OCI-LY7 (cell line): ENCODE results near the gene SLC25A42. TPM values are rescaled to one million over a fixed set of nuclear protein-coding genes. Genes with fewer than 3 reads are reported as not detected.

Source experiments
- BruUV-seq: library from RNA; stranded (reverse); fragments of 400-500 nt; replicated peaks from 2 replicates; lab custom pipeline; 2021; lab: Mats Ljungman, UMichigan
- CTCF ChIA-PET: fragments of 300-600 bp; sonication (Branson Sonifier 250); formaldehyde crosslinking; loops from one replicate; lab custom pipeline; 2022; ENCODE audit warnings: antibody characterized with exemption; ENCODE audit not compliant: unreplicated experiment; lab: Charles Lee
- POLR2A ChIA-PET: fragments of 300-600 bp; sonication (Branson Sonifier 250); formaldehyde crosslinking; loops from one replicate; lab custom pipeline; 2022; ENCODE audit warnings: antibody characterized with exemption; lab: Charles Lee
- DNase-seq: peaks from one replicate; pipeline ENCODE4 v3.0.0-alpha.2; 2015; ENCODE audit warnings: low spot score
- H2AFZ ChIP-seq: fragments of 200-600 bp; sonication (generic), shearing (Covaris generic); 2 replicates; pipeline ENCODE4 v1.6.1; 2014; ENCODE audit warnings: mild to moderate bottlenecking, antibody characterized with exemption, low read length, moderate library complexity
- H3K27ac ChIP-seq: fragments of 200-600 bp; sonication (generic); 2 replicates; pipeline ENCODE4 v1.5.1; 2014; ENCODE audit warnings: mixed run types, low read depth, mild to moderate bottlenecking, moderate library complexity, low read length, inconsistent platforms; ENCODE audit not compliant: poor library complexity, severe bottlenecking
- H3K36me3 ChIP-seq: fragments of 200-600 bp; sonication (generic); 2 replicates; pipeline ENCODE4 v1.6.1; 2014; ENCODE audit warnings: mild to moderate bottlenecking, antibody characterized with exemption, low read length, moderate library complexity, mixed read lengths; ENCODE audit not compliant: insufficient read depth
- H3K4me1 ChIP-seq: fragments of 200-600 bp; sonication (generic); 2 replicates; pipeline ENCODE4 v1.5.1; 2014; ENCODE audit warnings: mild to moderate bottlenecking, low read length; ENCODE audit not compliant: insufficient read depth, poor library complexity, severe bottlenecking
- H3K4me2 ChIP-seq: fragments of 200-600 bp; sonication (generic); 2 replicates; pipeline ENCODE4 v1.6.1; 2014; ENCODE audit warnings: mild to moderate bottlenecking, low read length
- H3K4me3 ChIP-seq: fragments of 200-600 bp; sonication (generic); 2 replicates; pipeline ENCODE4 v1.5.1; 2014; ENCODE audit warnings: mild to moderate bottlenecking, low read depth, low read length; ENCODE audit not compliant: poor library complexity, severe bottlenecking
- H3K79me2 ChIP-seq: fragments of 200-600 bp; sonication (generic); 2 replicates; pipeline ENCODE4 v1.6.1; 2016; ENCODE audit warnings: low read depth, mild to moderate bottlenecking, low read length, moderate library complexity, mixed read lengths; ENCODE audit not compliant: insufficient read depth
- H3K9me2 ChIP-seq: fragments of 200-600 bp; sonication (generic); 2 replicates; pipeline ENCODE4 v1.6.1; 2016; ENCODE audit warnings: mild to moderate bottlenecking, low read length, mixed read lengths; ENCODE audit not compliant: insufficient read depth
- H3K9me3 ChIP-seq: fragments of 200-600 bp; sonication (generic); 2 replicates; pipeline ENCODE4 v1.6.1; 2014; ENCODE audit warnings: mild to moderate bottlenecking, mixed run types, low read length, mixed read lengths
- H4K20me1 ChIP-seq: fragments of 200-600 bp; sonication (generic); 2 replicates; pipeline ENCODE4 v1.6.1; 2014; ENCODE audit warnings: mild to moderate bottlenecking, antibody characterized with exemption, low read length, moderate library complexity, mixed read lengths; ENCODE audit not compliant: insufficient read depth
- EZH2phosphoT487 ChIP-seq: fragments of 200-600 bp; sonication (generic); IDR thresholded peaks from 2 replicates; pipeline ENCODE4 v1.6.1; 2018; ENCODE audit warnings: low read depth, borderline replicate concordance, mild to moderate bottlenecking, mixed run types, antibody characterized with exemption, low read length, moderate library complexity, mixed read lengths
- intact Hi-C: fragments of 100-400 bp; cut with micrococcal nuclease; formaldehyde crosslinking; loops from one replicate; pipeline ENCODE4 v1.10.0; 2022; ENCODE audit not compliant: unreplicated experiment
- total RNA-seq, 2 experiments: library from RNA; depleted of rRNA in 1 of 2; stranded (reverse); fragments of >200 nt in 1 of 2; shearing (Covaris generic) in 1 of 2; gene quantifications; 2 replicates each; pipeline ENCODE4 v1.2.3, GENCODE V29; 2014 to 2022
- TF ChIP-seq, protein P1 (sequence below): fragments of 200-600 bp; sonication (generic); conservative IDR thresholded peaks from 2 replicates; pipeline ENCODE4 v1.5.1; 2014; ENCODE audit warnings: mild to moderate bottlenecking, antibody characterized with exemption, low read length, moderate library complexity, mixed read lengths

SLC25A42 gene
- total RNA-seq, 2 experiments from 2014 or later, result 13.8 to 23.4 TPM

DNA sequence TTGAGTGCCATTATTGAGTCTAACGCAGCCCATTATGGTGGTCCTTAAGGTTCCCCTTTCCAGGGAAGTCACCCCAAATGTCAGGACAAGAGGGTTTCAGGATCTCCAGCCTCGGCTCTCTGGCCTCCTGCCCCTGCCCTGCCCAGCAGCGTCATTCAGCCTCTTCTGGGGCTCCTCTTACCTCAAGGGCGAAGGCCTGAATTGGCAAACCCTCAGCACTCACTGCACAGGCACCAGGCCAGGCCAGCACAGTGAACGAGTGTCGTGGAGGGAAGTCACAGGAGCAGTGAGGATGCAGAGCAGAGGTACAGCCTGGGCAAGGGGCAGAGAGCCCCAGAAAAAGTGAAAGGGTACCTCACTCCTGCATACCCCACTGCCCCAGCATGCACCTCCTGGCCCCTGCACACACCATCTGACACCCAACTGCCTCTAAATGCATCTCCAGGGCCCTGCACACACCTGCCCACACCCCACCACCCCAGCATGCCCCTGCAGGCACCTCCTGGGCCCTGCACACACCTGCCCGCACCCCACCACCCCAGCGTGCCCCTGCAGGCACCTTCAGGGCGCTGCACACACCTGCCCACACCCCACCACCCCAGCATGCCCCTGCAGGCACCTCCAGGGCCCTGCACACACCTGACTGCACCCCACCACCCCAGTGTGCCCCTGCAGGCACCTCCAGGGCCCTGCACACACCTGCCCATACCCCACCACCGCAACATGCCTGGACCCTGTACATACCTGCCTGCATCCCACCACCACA, 19.8 kb downstream of the SLC25A42 start:
- no peaks in the 10 kb centered on the region for H4K20me1 ChIP-seq
- no peak overlapping the region for H3K27ac ChIP-seq
- H3K36me3 ChIP-seq, result no peaks in the 10 kb centered on the region
- no peak overlapping the region for H3K4me2 ChIP-seq
- BruUV-seq, result no TSS peak
- intact Hi-C loops, result no loop called here
- DNase-seq, result no peak
- no peaks in the 10 kb centered on the region for H3K9me2 ChIP-seq
- POLR2A ChIA-PET, result no interaction called here
- H3K4me1 ChIP-seq, result no peaks in the 10 kb centered on the region
- H3K4me3 ChIP-seq, result no peak overlapping the region
- H3K79me2 ChIP-seq, result no peaks in the 10 kb centered on the region
- TF ChIP-seq, protein P1, sequence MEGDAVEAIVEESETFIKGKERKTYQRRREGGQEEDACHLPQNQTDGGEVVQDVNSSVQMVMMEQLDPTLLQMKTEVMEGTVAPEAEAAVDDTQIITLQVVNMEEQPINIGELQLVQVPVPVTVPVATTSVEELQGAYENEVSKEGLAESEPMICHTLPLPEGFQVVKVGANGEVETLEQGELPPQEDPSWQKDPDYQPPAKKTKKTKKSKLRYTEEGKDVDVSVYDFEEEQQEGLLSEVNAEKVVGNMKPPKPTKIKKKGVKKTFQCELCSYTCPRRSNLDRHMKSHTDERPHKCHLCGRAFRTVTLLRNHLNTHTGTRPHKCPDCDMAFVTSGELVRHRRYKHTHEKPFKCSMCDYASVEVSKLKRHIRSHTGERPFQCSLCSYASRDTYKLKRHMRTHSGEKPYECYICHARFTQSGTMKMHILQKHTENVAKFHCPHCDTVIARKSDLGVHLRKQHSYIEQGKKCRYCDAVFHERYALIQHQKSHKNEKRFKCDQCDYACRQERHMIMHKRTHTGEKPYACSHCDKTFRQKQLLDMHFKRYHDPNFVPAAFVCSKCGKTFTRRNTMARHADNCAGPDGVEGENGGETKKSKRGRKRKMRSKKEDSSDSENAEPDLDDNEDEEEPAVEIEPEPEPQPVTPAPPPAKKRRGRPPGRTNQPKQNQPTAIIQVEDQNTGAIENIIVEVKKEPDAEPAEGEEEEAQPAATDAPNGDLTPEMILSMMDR, result no peak
- no peak for TF ChIP-seq EZH2phosphoT487
- CTCF ChIA-PET, result no interaction called here
- no peak overlapping the region for H2AFZ ChIP-seq
- H3K9me3 ChIP-seq, result no peaks in the 10 kb centered on the region

DNA sequence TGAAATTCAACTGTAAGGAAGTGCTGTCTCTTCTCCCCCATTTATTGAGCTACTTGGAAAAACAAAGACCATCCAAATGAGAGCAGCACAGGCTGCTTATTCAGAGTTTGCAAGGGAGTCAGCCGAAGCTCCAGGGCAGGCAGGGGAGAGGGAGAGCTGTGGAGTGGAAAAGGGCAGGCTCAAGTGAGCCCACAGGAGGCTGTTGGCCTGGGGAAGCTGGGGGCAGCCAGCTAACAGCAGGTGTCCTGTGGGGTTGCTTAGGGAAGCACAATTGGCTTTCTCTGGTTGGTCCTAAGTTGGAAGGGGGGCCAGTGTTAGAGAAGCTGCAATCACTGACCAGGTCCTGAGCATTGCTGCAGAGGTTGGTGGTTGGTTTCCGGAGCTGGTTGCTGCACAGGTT, 23.9 kb downstream of the SLC25A42 start:
- POLR2A ChIA-PET, result interaction anchor here (0.8 kb wide), 1 partner anchor 11 kb away, joined by 4 read pairs; no protein-coding TSS in a partner anchor
- H3K36me3 ChIP-seq, result no peaks in the 10 kb centered on the region
- BruUV-seq, result no TSS peak

More for the DNA sequence above, 23.9 kb downstream of the SLC25A42 start:
- TF ChIP-seq EZH2phosphoT487, result no peak
- TF ChIP-seq, protein P1, result no peak
- Histone ChIP-seq H3K9me2 (no peaks in the 10 kb centered on the region), H3K27ac (no peak overlapping the region), H3K79me2 (no peaks in the 10 kb centered on the region), H3K9me3 (no peaks in the 10 kb centered on the region), H4K20me1 (no peaks in the 10 kb centered on the region), H3K4me2 (no peak overlapping the region), H3K4me1 (no peaks in the 10 kb centered on the region), H3K4me3 (no peak overlapping the region), H2AFZ (no peak overlapping the region)
- no peak for DNase-seq
- intact Hi-C loops, result no loop called here
- CTCF ChIA-PET, result no interaction called here
